ENCODE results near the gene ANTXRL.
"Not testable (repeated sequence)": the region's sequence is repeated elsewhere in the genome, so short reads cannot be mapped to it uniquely, and the experiment has no call there.

GRCh38 chr10:46282421-46282831 is 4.4 kb upstream of the ANTXRL start:
- TF ChIP-seq CTCF (conservative IDR thresholded peaks at IDR 0.05 in 1 of 2, IDR thresholded peaks at IDR 0.05 in 1 of 2; ENCODE audit: extremely low read depth in 1 of 2, insufficient read depth in 1 of 2, low read depth in 1 of 2, low read length in 2 of 2); EZH2 (IDR thresholded peaks at IDR 0.05; ENCODE audit: borderline replicate concordance, low read length): not testable (repeated sequence)
